HEK293 (cell line): Measurements from ENCODE around the gene FAM32A.

Source experiments
- CTCF ChIA-PET: fragments of 350-600 bp; formaldehyde crosslinking; extraction: SDS; loops from one replicate; lab custom pipeline; 2021; ENCODE audit warnings: antibody characterized with exemption; lab: Yijun Ruan, JAX
- POLR2A ChIA-PET: fragments of 300-600 bp; formaldehyde crosslinking; extraction: SDS; loops from one replicate; lab custom pipeline; 2020; ENCODE audit warnings: antibody characterized with exemption, inconsistent platforms; lab: Yijun Ruan, JAX
- H3K27ac ChIP-seq: fragments of 200-500 bp; sonication (Bioruptor generic); 2 replicates; pipeline ENCODE4 v1.5.1; 2014; ENCODE audit warnings: low read depth, low read length, control low read depth, inconsistent platforms; ENCODE audit errors: extremely low read depth
- H3K36me3 ChIP-seq, 2 experiments: fragments of 200-500 bp in 1 of 2; sonication (Bioruptor generic) in 1 of 2; 1 replicate in 1 of 2; 2 replicates in 1 of 2; pipeline ENCODE4 v1.5.1; 2014 to 2017; ENCODE audit warnings: inconsistent platforms in 2 of 2, low read length in 2 of 2; ENCODE audit not compliant: control insufficient read depth in 2 of 2, insufficient read depth in 1 of 2
- H3K4me1 ChIP-seq: fragments of 200-500 bp; sonication (Bioruptor generic); 2 replicates; pipeline ENCODE4 v1.5.1; 2014; ENCODE audit warnings: mild to moderate bottlenecking, low read length, inconsistent platforms; ENCODE audit not compliant: control insufficient read depth, insufficient read depth
- H3K4me3 ChIP-seq: 2 replicates; pipeline ENCODE4 v1.5.1; 2011; ENCODE audit warnings: low read depth, mild to moderate bottlenecking, control low read depth, low read length, moderate library complexity
- H3K9me3 ChIP-seq: fragments of 200-500 bp; sonication (Bioruptor generic); 2 replicates; pipeline ENCODE4 v1.5.1; 2014; ENCODE audit warnings: low read depth, low read length, inconsistent platforms; ENCODE audit not compliant: control insufficient read depth, insufficient read depth
- KLF1 ChIP-seq: fragments of 450-650 bp; formaldehyde crosslinking; IDR thresholded peaks from 2 replicates; pipeline ENCODE4 v1.5.1; 2016; ENCODE audit warnings: missing biosample characterization, missing genetic modification characterization
- SP3 ChIP-seq: fragments of 450-650 bp; formaldehyde crosslinking; IDR thresholded peaks from 2 replicates; pipeline ENCODE4 v1.5.1; 2016; ENCODE audit warnings: missing biosample characterization, missing genetic modification characterization
- ZBTB7A ChIP-seq: fragments of 450-650 bp; formaldehyde crosslinking; IDR thresholded peaks from 2 replicates; pipeline ENCODE4 v1.5.1; 2016; ENCODE audit warnings: low read depth, missing biosample characterization, missing genetic modification characterization
- ZFHX2 ChIP-seq: fragments of 450-650 bp; formaldehyde crosslinking; conservative IDR thresholded peaks from 2 replicates; pipeline ENCODE4 v1.5.1; 2016; ENCODE audit warnings: missing biosample characterization, missing genetic modification characterization
- ZFP3 ChIP-seq: fragments of 450-650 bp; formaldehyde crosslinking; IDR thresholded peaks from 2 replicates; pipeline ENCODE4 v1.5.1; 2016; ENCODE audit warnings: low read depth, missing biosample characterization, missing genetic modification characterization
- ZNF121 ChIP-seq: fragments of 450-650 bp; formaldehyde crosslinking; IDR thresholded peaks from 2 replicates; pipeline ENCODE4 v1.5.1; 2016; ENCODE audit warnings: missing biosample characterization, missing genetic modification characterization
- ZNF19 ChIP-seq: fragments of 450-650 bp; formaldehyde crosslinking; IDR thresholded peaks from 2 replicates; pipeline ENCODE4; 2016; ENCODE audit warnings: missing biosample characterization, missing genetic modification characterization, low read depth
- ZNF266 ChIP-seq: fragments of 450-650 bp; formaldehyde crosslinking; IDR thresholded peaks from 2 replicates; pipeline ENCODE4 v1.5.1; 2016; ENCODE audit warnings: missing biosample characterization, missing genetic modification characterization, low read depth
- ZNF324 ChIP-seq: fragments of 450-650 bp; formaldehyde crosslinking; IDR thresholded peaks from 2 replicates; pipeline ENCODE4 v1.5.1; 2016; ENCODE audit warnings: missing biosample characterization, missing genetic modification characterization
- TF ChIP-seq, protein P1 (sequence below): fragments of 450-650 bp; formaldehyde crosslinking; conservative IDR thresholded peaks from 2 replicates; pipeline ENCODE4 v1.5.1; 2016; ENCODE audit warnings: low read depth, missing biosample characterization, missing genetic modification characterization
- TF ChIP-seq, protein P2 (sequence below): fragments of 450-650 bp; IDR thresholded peaks from 2 replicates; pipeline ENCODE4 v1.5.1; 2018; ENCODE audit warnings: missing biosample characterization, mild to moderate bottlenecking, missing genetic modification characterization

Gene FAM32A

DNA sequence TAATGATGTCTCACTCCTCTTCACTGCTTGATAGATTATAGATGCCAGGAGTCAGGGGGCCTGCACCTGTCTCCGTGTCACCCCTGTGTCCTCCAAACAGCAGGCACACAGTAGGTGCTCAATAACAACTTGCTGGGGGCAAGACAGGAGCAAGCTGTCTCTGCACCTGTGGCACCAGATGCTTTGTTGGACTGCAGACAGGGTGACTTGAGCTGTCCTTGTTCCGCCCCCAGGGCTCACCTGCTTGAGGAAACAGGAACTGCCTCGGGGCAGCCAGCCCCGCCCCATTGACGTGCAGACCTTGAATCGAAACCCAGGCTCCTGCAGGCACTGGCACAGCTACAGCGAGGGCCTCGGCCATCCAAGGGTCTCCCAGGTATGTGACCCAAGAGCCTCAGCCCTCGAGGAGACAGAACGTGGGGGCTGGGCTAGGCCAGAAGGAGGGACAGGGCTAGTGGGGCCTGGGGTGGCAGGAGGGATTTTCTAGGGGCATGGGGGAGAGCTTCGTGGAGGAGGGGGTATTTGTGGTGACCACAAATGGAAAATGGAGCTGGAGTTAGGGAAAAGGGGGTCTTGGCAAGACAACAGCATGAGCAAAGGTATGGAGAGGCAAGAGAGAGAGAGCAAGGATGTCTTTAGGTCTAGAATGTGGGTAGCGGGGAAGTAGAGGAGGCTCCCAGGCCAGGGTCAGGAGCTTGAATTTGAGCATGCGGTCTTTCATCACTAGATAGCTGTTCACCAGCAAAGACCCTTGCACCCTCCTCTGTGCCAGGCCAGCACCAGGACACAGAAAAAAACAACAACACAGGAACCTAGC lies 41.6 kb upstream of the FAM32A start, which contains the start of gene HSH2D (continued):
- TF ChIP-seq, protein P1, sequence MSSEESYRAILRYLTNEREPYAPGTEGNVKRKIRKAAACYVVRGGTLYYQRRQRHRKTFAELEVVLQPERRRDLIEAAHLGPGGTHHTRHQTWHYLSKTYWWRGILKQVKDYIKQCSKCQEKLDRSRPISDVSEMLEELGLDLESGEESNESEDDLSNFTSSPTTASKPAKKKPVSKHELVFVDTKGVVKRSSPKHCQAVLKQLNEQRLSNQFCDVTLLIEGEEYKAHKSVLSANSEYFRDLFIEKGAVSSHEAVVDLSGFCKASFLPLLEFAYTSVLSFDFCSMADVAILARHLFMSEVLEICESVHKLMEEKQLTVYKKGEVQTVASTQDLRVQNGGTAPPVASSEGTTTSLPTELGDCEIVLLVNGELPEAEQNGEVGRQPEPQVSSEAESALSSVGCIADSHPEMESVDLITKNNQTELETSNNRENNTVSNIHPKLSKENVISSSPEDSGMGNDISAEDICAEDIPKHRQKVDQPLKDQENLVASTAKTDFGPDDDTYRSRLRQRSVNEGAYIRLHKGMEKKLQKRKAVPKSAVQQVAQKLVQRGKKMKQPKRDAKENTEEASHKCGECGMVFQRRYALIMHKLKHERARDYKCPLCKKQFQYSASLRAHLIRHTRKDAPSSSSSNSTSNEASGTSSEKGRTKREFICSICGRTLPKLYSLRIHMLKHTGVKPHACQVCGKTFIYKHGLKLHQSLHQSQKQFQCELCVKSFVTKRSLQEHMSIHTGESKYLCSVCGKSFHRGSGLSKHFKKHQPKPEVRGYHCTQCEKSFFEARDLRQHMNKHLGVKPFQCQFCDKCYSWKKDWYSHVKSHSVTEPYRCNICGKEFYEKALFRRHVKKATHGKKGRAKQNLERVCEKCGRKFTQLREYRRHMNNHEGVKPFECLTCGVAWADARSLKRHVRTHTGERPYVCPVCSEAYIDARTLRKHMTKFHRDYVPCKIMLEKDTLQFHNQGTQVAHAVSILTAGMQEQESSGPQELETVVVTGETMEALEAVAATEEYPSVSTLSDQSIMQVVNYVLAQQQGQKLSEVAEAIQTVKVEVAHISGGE (tag by site-specific recombination): no peak
- TF ChIP-seq ZNF324 (tag by site-specific recombination): no peak

DNA sequence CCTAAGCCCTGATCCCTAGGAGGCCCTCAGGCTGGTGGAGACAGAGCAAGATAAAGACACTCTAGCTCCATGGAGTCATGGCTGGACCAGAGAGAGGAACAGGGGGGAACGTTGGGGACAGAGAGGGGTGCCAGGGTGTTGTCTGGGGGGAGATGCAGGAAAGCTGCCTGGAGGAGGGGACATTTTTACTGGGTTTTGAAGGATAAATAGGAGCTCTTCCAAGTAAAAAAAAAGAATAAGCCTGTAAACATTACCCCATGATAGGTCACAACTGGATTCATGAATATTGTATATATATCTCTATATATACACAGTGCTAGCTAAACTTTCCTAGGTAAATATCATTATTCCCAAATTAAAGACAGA lies 41.0 kb upstream of the FAM32A start:
- H3K9me3 ChIP-seq: no peaks in the 10 kb centered on the region
- H3K4me1 ChIP-seq: no peaks in the 10 kb centered on the region
- ChIA-PET POLR2A (interaction anchor here (0.5 kb wide), 1 partner anchor 1699 kb away, joined by 6 read pairs; no protein-coding TSS in a partner anchor), CTCF (interaction anchor here (1.0 kb wide), 1 partner anchor 103 kb away, joined by 5 read pairs; no protein-coding TSS in a partner anchor)
- H3K27ac ChIP-seq: no peak overlapping the region
- no peak overlapping the region for H3K4me3 ChIP-seq
- peak; percentile 74 for TF ChIP-seq ZFP3 (tag by site-specific recombination)
- TF ChIP-seq, protein P2, sequence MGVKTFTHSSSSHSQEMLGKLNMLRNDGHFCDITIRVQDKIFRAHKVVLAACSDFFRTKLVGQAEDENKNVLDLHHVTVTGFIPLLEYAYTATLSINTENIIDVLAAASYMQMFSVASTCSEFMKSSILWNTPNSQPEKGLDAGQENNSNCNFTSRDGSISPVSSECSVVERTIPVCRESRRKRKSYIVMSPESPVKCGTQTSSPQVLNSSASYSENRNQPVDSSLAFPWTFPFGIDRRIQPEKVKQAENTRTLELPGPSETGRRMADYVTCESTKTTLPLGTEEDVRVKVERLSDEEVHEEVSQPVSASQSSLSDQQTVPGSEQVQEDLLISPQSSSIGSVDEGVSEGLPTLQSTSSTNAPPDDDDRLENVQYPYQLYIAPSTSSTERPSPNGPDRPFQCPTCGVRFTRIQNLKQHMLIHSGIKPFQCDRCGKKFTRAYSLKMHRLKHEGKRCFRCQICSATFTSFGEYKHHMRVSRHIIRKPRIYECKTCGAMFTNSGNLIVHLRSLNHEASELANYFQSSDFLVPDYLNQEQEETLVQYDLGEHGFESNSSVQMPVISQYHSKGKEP: no peak
- TF ChIP-seq ZNF19 (tag by site-specific recombination): no peak
- H3K36me3 ChIP-seq: no peaks in the 10 kb centered on the region

DNA sequence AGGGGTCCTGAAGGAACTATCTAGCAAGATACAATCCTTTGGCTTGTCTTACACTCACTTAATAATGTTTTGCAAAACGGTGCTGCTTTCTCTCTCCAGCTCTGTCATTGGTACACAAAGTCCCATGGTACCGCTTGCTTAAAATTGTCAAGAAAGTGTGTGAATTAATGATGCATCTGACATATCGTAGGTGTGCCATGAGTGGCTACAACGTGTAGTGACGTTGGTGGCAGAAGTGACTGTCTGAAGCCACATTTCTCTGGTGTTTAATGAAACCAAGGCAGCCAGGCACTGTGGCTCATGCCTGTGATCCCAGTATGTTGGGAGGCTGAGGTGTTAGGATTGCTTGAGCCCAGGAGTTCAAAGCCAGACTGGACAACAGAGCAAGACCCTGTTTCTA lies 39.1 kb upstream of the FAM32A start:
- ChIA-PET CTCF (no interaction called here), POLR2A (no interaction called here)
- Histone ChIP-seq H3K4me3 (no peak overlapping the region), H3K36me3 (no peaks in the 10 kb centered on the region), H3K9me3 (no peaks in the 10 kb centered on the region), H3K4me1 (no peaks in the 10 kb centered on the region), H3K27ac (no peak overlapping the region)
- TF ChIP-seq SP3 (tag by site-specific recombination) (no peak), ZNF121 (tag by site-specific recombination) (peak; percentile 35; the same call in 1 of the 2 replicates), ZFHX2 (tag by site-specific recombination) (no peak), ZBTB7A (tag by site-specific recombination) (no peak)
- TF ChIP-seq, all 188 proteins: peak for 1

DNA sequence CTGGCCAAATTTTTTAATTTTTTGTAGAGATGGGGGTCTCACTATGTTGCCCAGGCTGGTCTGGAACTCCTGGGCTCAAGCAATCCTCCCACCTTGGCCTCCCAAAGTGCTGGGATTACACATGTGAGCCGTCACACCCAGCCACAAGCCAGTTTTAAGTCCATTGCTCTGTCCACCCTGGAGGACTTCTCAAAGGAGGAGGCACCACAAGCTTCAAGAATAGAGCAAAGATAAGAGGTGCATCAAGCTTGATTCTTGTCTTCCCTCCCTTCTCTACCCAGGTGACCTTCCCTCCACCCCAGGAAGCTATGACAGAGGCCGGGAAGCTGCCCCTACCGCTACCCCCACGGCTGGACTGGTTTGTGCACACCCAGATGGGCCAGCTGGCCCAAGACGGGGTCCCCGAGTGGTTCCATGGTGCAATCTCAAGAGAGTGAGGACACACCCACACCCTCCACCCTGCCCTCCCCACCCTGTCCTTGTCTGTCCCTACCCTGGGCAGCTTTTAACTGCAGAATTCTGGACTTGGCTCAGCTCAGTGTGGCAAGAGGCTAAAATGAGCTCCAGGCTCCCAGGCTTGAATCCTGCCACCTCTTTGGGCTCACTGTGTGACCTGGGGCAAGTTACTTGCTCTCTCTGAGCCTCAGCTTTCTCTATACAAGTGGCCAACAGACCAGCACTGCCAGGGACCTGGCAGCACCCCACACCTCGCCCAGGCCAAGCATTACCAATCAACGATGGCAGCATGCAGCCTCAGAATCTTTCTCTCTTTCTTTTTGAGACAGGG lies 36.6 kb upstream of the FAM32A start:
- H3K4me3 ChIP-seq: no peak overlapping the region
- TF ChIP-seq KLF1 (tag by site-specific recombination) (peak; percentile 29; the same call in 1 of the 2 replicates), ZNF266 (no peak)
- ChIA-PET CTCF (interaction anchor here (0.6 kb wide), 1 partner anchor 95 kb away, joined by 3 read pairs; no protein-coding TSS in a partner anchor), POLR2A (no interaction called here)
- H3K36me3 ChIP-seq: no peaks in the 10 kb centered on the region
- H3K27ac ChIP-seq: no peak overlapping the region
- no peaks in the 10 kb centered on the region for H3K9me3 ChIP-seq
- no peaks in the 10 kb centered on the region for H3K4me1 ChIP-seq
